Activated T-cell treated with anti-CD3 and anti-CD28 coated beads for 48 hours (primary cell): ENCODE results near the gene ANKRD33B.
"Not testable (repeated sequence)": the region's sequence is repeated elsewhere in the genome, so short reads cannot be mapped to it uniquely, and the experiment has no call there.

Experiments
- DNase-seq: peaks from one replicate; pipeline ENCODE4 v3.0.0-alpha.2; 2020; ENCODE audit warnings: low read depth

The ANKRD33B gene

GRCh38 chr5:10636363-10637142, 72.7 kb downstream of the ANKRD33B start:
- no peak for DNase-seq

DNA sequence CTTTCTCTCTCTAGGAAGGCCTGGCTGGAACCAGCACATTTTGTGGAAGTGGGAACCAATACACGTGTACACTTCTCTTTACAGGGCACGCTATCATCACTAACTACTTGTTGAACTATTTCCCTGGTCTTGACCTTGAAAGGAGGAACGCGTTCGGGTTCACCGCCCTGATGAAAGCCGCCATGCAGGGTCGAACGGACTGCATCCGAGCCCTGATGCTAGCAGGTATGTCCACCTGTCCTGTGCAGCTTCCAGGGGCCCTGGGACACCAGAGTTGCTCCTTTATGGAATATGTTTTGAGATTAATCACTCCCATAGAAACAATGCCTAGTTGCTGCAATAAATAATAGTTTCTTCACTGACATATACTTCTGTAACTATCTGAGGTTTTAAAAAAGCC, 74.1 kb downstream of the ANKRD33B start:
- no peak for DNase-seq

DNA sequence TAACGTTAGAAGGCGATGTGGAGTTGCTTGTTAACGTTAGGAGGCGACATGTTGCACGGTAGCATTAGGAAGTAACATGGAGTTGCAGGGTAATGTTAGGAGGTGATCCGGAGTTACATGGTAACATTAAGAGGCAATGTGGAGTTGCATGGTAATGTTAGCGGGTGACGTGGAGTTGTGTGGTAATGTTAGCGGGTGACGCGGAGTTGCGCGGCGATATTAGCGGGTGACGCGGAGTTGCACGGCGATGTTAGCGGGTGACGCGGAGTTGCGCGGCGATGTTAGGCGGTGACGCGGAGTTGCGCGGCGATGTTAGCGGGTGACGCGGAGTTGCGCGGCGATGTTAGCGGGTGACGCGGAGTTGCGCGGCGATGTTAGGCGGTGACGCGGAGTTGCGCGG, 74.9 kb downstream of the ANKRD33B start:
- not testable (repeated sequence) for DNase-seq

GRCh38 chr5:10639846-10640368, 76.0 kb downstream of the ANKRD33B start:
- no peak for DNase-seq

GRCh38 chr5:10642367-10642766, 78.5 kb downstream of the ANKRD33B start:
- DNase-seq = no peak

DNA sequence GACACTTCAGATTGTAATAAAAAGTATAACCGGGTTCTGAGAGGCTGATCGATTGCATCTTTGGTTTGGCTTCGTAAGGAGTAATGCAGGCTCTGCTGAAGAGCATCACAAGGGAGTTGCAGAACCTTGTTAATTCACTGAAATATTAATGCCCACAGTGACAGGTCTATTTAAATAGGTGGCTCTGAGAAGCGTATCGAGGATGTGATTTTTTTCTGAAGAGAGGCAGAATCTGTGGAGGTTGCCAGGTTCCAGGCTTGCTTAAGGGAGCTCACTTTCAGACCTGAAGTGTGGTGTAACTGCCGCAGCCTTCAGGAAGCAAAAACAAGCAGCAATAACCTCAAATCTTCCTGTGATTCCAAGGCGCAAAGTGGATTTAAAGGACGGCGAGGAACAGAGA, 80.3 kb downstream of the ANKRD33B start:
- no peak for DNase-seq

DNA sequence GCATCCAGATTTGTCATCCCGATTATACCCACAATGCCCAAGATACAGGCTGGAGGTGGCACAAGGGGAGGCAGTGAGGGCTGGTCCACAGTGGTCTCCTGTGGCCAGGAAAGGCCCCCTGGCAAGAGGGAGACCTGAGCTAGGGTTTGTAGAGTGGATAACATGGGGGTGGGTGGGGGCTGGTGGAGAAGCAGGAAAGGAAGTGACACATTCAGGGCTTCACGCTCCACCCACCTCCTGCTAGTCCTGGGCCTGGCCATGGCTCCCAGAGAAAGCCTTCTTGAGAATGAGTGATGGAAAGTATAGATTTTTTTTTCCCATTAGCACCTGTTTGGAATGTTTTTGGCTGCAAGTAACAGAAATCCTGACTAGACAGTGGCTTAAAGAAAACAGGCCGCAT, 81.3 kb downstream of the ANKRD33B start:
- no peak for DNase-seq

DNA sequence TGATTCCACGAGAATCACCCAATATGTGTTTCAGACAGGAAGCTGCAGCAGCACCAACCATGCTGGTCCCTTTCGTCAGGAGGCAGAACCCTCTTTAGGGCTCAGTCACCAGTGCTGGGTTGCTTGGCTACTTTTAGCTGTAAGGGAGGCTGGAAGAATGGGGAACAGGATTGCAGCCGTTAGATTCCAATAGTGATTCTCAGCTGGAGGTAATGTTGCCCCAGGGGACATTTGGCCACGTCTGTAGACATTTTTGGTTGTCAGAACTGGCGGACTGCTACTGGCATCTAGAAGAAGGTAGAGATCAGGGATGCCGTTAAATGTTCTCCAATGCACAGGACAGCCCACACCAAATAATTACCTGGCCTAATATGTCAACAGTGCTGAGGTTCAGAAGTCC, 81.8 kb downstream of the ANKRD33B start:
- DNase-seq = no peak

- DNase-seq = no peak
Observed at GRCh38 chr5:10647640-10648039, 83.8 kb downstream of the ANKRD33B start.

- no peak for DNase-seq
Observed at GRCh38 chr5:10648806-10649665, 85.2 kb downstream of the ANKRD33B start.

DNA sequence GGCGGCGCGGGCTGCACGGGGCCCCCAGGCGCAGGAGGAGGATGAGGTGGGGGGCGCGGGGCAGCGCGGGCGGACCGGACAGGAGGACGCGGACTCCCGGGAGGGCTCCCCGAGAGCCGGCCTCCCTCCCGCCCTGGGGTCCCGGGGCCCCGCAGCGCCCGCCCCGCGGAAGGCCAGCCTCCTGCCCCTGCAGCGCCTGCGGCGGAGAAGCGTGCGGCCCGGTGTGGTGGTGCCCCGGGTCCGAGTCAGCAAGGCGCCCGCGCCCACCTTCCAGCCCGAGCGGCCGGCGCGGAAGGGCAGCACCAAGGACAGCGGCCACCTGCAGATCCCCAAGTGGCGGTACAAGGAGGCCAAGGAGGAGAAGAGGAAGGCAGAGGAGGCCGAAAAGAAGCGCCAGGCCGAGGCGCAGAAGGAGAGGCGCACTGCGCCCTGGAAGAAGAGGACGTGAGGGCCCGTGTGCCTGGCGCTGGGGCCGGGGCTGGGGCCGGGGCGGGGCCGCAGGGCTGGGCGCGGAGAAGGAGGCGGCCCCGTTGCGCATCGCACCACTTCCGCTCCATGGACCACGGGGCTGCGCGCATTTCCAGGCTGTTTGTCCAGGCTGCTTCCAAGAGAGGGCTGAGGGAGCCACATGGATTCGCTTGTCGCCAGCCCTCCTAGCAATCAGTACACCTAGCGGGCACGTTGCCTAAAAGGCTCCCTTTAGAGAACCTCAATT, 86.0 kb downstream of the ANKRD33B start:
- no peak for DNase-seq

GRCh38 chr5:10652151-10652550, 88.3 kb downstream of the ANKRD33B start:
- no peak for DNase-seq

GRCh38 chr5:10652606-10653005, 88.7 kb downstream of the ANKRD33B start:
- no peak for DNase-seq

DNA sequence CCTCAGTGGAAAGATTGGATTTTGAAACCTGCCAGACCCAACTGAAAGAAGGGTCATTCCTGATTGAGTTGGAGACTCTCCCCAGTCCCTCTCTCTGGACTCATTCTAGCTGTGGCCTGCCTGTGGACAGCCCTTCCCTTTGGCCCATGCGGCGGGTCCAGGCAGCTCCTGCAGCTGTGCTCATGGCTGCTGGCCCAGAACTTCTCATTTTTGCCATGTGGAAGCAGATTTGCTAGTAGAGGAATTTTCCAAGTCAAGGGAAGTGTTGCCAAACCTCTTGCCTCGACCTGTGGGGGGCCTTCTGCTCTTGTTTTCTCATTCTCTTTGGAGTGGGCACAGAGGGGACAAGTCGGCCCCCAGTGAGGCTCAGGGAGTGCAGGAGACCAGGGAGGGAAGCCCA, 89.2 kb downstream of the ANKRD33B start:
- DNase-seq = no peak

GRCh38 chr5:10653751-10654400, 90.0 kb downstream of the ANKRD33B start:
- DNase-seq = no peak

DNA sequence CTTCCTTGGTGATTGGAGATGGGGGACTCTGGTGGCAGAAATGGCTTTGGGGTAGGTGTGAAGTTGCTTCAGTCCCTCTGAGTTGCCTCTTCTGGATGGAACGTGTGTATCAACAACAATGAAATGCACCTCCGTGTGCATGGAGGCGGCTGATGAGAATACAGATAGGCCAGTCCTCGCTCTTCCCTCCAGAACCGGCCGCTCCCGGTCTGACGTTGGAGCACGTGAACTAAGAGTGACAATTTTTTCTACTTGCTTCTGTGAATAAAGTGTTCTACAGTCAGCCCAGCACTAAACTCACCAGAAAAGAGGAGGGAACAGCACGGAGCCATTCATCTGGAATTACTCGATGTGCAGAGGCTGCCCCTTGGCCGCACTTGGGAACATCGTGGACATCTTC, 90.7 kb downstream of the ANKRD33B start:
- DNase-seq = no peak

- no peak for DNase-seq
Observed at GRCh38 chr5:10655161-10655971, 91.5 kb downstream of the ANKRD33B start.

- DNase-seq = no peak
Observed at GRCh38 chr5:10655972-10656830, 92.3 kb downstream of the ANKRD33B start.

DNA sequence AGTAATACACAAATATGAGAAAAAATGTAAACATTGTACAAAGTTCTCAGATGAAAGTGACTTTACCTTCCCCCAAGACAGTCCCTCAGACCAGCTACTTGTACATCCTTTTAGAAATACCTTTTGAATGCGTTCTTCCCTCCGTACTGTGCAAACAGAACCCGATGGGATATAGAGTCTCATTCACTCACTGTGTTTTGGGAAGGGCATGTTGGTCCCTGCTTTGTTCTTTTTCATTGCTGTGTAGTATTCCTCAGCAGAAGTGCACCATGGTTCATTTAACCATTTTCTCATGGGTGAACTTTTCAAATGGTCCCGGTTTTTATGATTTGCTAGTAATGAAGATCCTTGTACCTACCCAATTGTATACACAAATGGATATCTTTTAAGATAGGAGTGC, 94.4 kb downstream of the ANKRD33B start:
- DNase-seq = no peak

- no peak for DNase-seq
Observed at GRCh38 chr5:10660135-10660534, 96.3 kb downstream of the ANKRD33B start.
